A673 (cell line): ENCODE measurements around the gene OLIG2. TPM values are rescaled to one million over a fixed set of nuclear protein-coding genes. Genes with fewer than 3 reads are reported as not detected.

Experiments used
- BruUV-seq: library from RNA; stranded (reverse); fragments of 400-500 nt; replicated peaks from 2 replicates; lab custom pipeline; 2021; lab: Mats Ljungman, UMichigan
- CTCF ChIA-PET: fragments of 300-600 bp; sonication (Branson Sonifier 250); formaldehyde crosslinking; loops from one replicate; lab custom pipeline; 2022; ENCODE audit warnings: antibody characterized with exemption; lab: Charles Lee
- POLR2A ChIA-PET: fragments of 300-600 bp; sonication (Branson Sonifier 250); formaldehyde crosslinking; loops from one replicate; lab custom pipeline; 2022; ENCODE audit warnings: antibody characterized with exemption; ENCODE audit not compliant: low non-redundant PET; lab: Charles Lee
- DNase-seq: peaks from one replicate; pipeline ENCODE4 v3.0.0-alpha.2; 2015; ENCODE audit warnings: low spot score
- H3K27ac ChIP-seq: fragments of 200-600 bp; sonication (generic); 2 replicates; pipeline ENCODE4 v1.5.1; 2016; ENCODE audit warnings: mixed run types, low read depth, mild to moderate bottlenecking, mixed read lengths, antibody characterized with exemption, low read length; ENCODE audit not compliant: poor library complexity, severe bottlenecking
- H3K27me3 ChIP-seq: fragments of 200-600 bp; sonication (generic); replicated peaks from 2 replicates; pipeline ENCODE4 v1.6.1; 2017; ENCODE audit warnings: mixed run types, low read depth, mild to moderate bottlenecking, mixed read lengths, antibody characterized with exemption, low read length; ENCODE audit not compliant: insufficient read depth, poor library complexity
- H3K36me3 ChIP-seq: fragments of 200-600 bp; sonication (generic); 2 replicates; pipeline ENCODE4 v1.6.1; 2016; ENCODE audit warnings: mixed run types, mild to moderate bottlenecking, mixed read lengths, antibody characterized with exemption, low read length; ENCODE audit not compliant: insufficient read depth, poor library complexity, severe bottlenecking
- H3K4me1 ChIP-seq: fragments of 200-600 bp; sonication (generic); 2 replicates; pipeline ENCODE4 v1.6.1; 2017; ENCODE audit warnings: mixed run types, mild to moderate bottlenecking, mixed read lengths, antibody characterized with exemption, low read length; ENCODE audit not compliant: insufficient read depth, poor library complexity, severe bottlenecking
- H3K4me3 ChIP-seq: fragments of 200-600 bp; sonication (generic); 2 replicates; pipeline ENCODE4 v1.5.1; 2016; ENCODE audit warnings: low read depth, mixed run types, mild to moderate bottlenecking, mixed read lengths, low read length; ENCODE audit not compliant: poor library complexity, severe bottlenecking
- H3K9me3 ChIP-seq: fragments of 200-600 bp; sonication (generic); 2 replicates; pipeline ENCODE4 v1.6.1; 2016; ENCODE audit warnings: mixed run types, low read depth, mild to moderate bottlenecking, mixed read lengths, antibody characterized with exemption, low read length; ENCODE audit not compliant: poor library complexity, severe bottlenecking
- EZH2 ChIP-seq: fragments of 200-600 bp; sonication (generic); IDR thresholded peaks from 2 replicates; pipeline ENCODE4 v1.6.1; 2017; ENCODE audit warnings: borderline replicate concordance, low read depth, mild to moderate bottlenecking, mixed read lengths, antibody characterized with exemption, low read length; ENCODE audit not compliant: poor library complexity, severe bottlenecking
- intact Hi-C: fragments of 100-400 bp; cut with micrococcal nuclease; formaldehyde crosslinking; loops from one replicate; pipeline ENCODE4 v1.10.0; 2022; ENCODE audit not compliant: unreplicated experiment
- total RNA-seq: library from RNA; stranded (reverse); gene quantifications from 2 replicates; pipeline ENCODE4 v1.2.3, GENCODE V29; 2021
- TF ChIP-seq, protein P1 (sequence below): fragments of 300-800, 200-600 bp; sonication (generic); conservative IDR thresholded peaks from 2 replicates; pipeline ENCODE4 v1.5.1; 2017; ENCODE audit warnings: low read depth, mild to moderate bottlenecking, antibody characterized with exemption, low read length, moderate library complexity, mixed read lengths

OLIG2 gene
- total RNA-seq, 1 experiment from 2014 or later = not detected

DNA sequence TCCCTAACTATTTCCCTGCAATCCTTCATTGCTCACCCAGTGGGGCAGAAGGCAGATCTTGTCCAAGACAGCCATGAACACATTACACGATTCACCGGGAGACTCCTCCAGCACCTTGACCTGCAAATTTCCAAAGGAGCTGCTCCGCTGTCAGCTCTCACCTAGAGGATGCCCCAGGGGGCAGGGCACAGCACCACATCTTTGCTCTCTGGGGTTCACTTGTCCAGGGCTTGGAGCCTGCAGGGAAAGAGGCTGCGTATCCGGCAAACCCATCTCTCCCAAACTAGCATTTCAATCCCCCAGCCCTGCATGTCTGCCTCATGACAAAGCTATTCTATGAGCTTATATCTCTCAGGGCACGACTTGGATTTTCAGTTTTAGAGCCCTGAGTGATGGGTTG lies 35.1 kb upstream of the OLIG2 start:
- H3K36me3 ChIP-seq = no peaks in the 10 kb centered on the region
- no peak for DNase-seq
- H3K4me1 ChIP-seq = no peaks in the 10 kb centered on the region
- no peak overlapping the region for H3K27ac ChIP-seq
- BruUV-seq = no TSS peak
- H3K4me3 ChIP-seq = no peak overlapping the region
- peaks cover 83% of the 10 kb centered on the region for H3K27me3 ChIP-seq
- ChIA-PET CTCF (interaction anchor here (0.6 kb wide), 1 partner anchor 27 kb away, joined by 11 read pairs; no protein-coding TSS in a partner anchor), POLR2A (no interaction called here)
- TF ChIP-seq, protein P1, sequence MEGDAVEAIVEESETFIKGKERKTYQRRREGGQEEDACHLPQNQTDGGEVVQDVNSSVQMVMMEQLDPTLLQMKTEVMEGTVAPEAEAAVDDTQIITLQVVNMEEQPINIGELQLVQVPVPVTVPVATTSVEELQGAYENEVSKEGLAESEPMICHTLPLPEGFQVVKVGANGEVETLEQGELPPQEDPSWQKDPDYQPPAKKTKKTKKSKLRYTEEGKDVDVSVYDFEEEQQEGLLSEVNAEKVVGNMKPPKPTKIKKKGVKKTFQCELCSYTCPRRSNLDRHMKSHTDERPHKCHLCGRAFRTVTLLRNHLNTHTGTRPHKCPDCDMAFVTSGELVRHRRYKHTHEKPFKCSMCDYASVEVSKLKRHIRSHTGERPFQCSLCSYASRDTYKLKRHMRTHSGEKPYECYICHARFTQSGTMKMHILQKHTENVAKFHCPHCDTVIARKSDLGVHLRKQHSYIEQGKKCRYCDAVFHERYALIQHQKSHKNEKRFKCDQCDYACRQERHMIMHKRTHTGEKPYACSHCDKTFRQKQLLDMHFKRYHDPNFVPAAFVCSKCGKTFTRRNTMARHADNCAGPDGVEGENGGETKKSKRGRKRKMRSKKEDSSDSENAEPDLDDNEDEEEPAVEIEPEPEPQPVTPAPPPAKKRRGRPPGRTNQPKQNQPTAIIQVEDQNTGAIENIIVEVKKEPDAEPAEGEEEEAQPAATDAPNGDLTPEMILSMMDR = no peak
- TF ChIP-seq EZH2 = no peak
- H3K9me3 ChIP-seq = no peaks in the 10 kb centered on the region
- intact Hi-C loops = loop anchor here (10.0 kb wide), 1 partner anchor 454 kb away; no protein-coding TSS in a partner anchor

DNA sequence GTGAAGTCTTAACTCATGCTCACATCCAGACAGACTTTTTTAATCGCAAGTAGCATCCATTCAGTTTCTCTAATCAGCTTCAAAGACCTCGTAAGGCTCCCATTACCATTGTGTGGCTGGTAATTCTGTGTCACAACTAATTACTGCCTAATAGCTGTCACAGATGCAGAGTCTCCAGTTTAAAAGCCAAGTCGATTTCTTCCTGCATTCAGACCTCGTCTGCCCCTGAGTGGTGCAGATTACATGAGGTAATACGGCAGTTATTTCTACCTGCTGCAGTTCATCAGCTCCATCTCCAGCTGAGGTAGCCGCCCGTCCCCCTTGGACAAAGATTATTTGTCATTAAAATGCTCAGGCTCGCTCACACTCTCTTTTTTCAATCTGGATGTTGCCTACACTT lies 34.4 kb upstream of the OLIG2 start:
- CTCF ChIA-PET = interaction anchor here (0.6 kb wide), 1 partner anchor 893 kb away, joined by 3 read pairs; no protein-coding TSS in a partner anchor
- BruUV-seq = no TSS peak
- intact Hi-C loops = loop anchor here (10.0 kb wide), 1 partner anchor 453 kb away; no protein-coding TSS in a partner anchor

DNA sequence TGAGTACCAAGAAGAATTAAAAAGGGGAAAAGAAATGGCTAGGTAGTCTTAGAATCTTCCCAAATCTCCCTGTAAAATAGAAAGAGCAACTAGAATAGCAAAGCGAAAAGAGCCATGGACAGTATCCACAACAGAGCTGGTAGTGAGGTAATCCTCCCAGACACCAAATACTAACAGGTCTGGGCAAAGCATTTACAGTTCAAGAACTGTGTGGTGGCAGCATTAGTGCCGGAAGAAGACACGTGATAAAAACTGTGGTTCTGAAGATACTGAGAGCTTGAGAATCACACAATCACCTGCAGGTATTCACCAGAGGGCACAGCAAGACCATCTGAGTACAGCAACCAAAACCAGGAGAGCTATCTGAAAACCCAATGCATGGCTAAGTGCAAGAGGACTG lies 31.8 kb upstream of the OLIG2 start:
- CTCF ChIA-PET = interaction anchor here (1.2 to 1.3 kb wide), 3 partner anchors 131 to 203 kb away, joined by 3 to 7 read pairs (median 5); no protein-coding TSS in a partner anchor
- Histone ChIP-seq H3K27me3 (peaks cover 67% of the 10 kb centered on the region), H3K9me3 (no peaks in the 10 kb centered on the region), H3K4me1 (no peaks in the 10 kb centered on the region), H3K36me3 (no peaks in the 10 kb centered on the region), H3K27ac (no peak overlapping the region), H3K4me3 (no peak overlapping the region)
- no peak for TF ChIP-seq EZH2
- TF ChIP-seq, protein P1 = no peak
- no TSS peak for BruUV-seq
- intact Hi-C loops = loop anchor here (1.0 to 10.0 kb wide), 2 partner anchors 133 to 451 kb away; no protein-coding TSS in a partner anchor
- DNase-seq = no peak
- POLR2A ChIA-PET = no interaction called here

More for the DNA sequence above, 34.4 kb upstream of the OLIG2 start:
- Histone ChIP-seq H3K4me1 (no peaks in the 10 kb centered on the region), H3K27ac (no peak overlapping the region), H3K9me3 (no peaks in the 10 kb centered on the region), H3K36me3 (no peaks in the 10 kb centered on the region), H3K27me3 (peaks cover 79% of the 10 kb centered on the region), H3K4me3 (no peak overlapping the region)
- POLR2A ChIA-PET = no interaction called here
- TF ChIP-seq, protein P1 = no peak
- TF ChIP-seq EZH2 = no peak
- DNase-seq = no peak
